HG03196 (cell line): ENCODE data around the gene MARCHF2.

ENCODE experiments used
- ATAC-seq: cut with Tn5 transposase; IDR thresholded peaks from one replicate; pipeline ENCODE4 v1.9.1; 2021; ENCODE audit not compliant: unreplicated experiment

Gene MARCHF2

GRCh38 chr19:8387688-8388611, 25.2 kb upstream of the MARCHF2 start:
- no peak for ATAC-seq

- ATAC-seq: no peak
These were observed 24.5 kb upstream of the MARCHF2 start for GRCh38 chr19:8388612-8388958.

- peak; percentile 93 for ATAC-seq
These were observed 23.1 kb upstream of the MARCHF2 start, which contains the start of gene RAB11B for GRCh38 chr19:8389891-8390616. Gene RAB11B, plus strand, starts transcription at chr19:8390360. Its CDS starts 57 bp downstream, at chr19:8390417.

GRCh38 chr19:8390617-8390981, 22.5 kb upstream of the MARCHF2 start:
- peak; percentile 34 for ATAC-seq

GRCh38 chr19:8391198-8392016, 21.7 kb upstream of the MARCHF2 start:
- ATAC-seq: no peak

GRCh38 chr19:8392017-8392591, 21.0 kb upstream of the MARCHF2 start:
- no peak for ATAC-seq

- no peak for ATAC-seq
These were observed 19.8 kb upstream of the MARCHF2 start for GRCh38 chr19:8393192-8393870.

- ATAC-seq: no peak
These were observed 19.2 kb upstream of the MARCHF2 start for GRCh38 chr19:8393871-8394250.

- ATAC-seq: no peak
These were observed 17.5 kb upstream of the MARCHF2 start for GRCh38 chr19:8395621-8396082.

- ATAC-seq: no peak
These were observed 16.9 kb upstream of the MARCHF2 start for GRCh38 chr19:8396185-8396562.

- ATAC-seq: no peak
These were observed 16.4 kb upstream of the MARCHF2 start for GRCh38 chr19:8396563-8397203.

GRCh38 chr19:8397271-8397670, 15.8 kb upstream of the MARCHF2 start:
- ATAC-seq: no peak

- no peak for ATAC-seq
These were observed 15.3 kb upstream of the MARCHF2 start for GRCh38 chr19:8397746-8398310.

- no peak for ATAC-seq
These were observed 14.8 kb upstream of the MARCHF2 start for GRCh38 chr19:8398311-8398771.

GRCh38 chr19:8399681-8400188, 13.4 kb upstream of the MARCHF2 start:
- no peak for ATAC-seq

GRCh38 chr19:8401981-8402411, 11.1 kb upstream of the MARCHF2 start:
- ATAC-seq: no peak

GRCh38 chr19:8403098-8403819, 9.8 kb upstream of the MARCHF2 start:
- no peak for ATAC-seq

- no peak for ATAC-seq
These were observed 9.3 kb upstream of the MARCHF2 start for GRCh38 chr19:8403820-8404109.
